ENCODE results near the gene SYT7. TPM values are rescaled to one million over a fixed set of nuclear protein-coding genes. Genes with fewer than 3 reads are reported as not detected.

The SYT7 gene
- total RNA-seq, 1 donor from 2014 or later: 4.8 TPM

DNA sequence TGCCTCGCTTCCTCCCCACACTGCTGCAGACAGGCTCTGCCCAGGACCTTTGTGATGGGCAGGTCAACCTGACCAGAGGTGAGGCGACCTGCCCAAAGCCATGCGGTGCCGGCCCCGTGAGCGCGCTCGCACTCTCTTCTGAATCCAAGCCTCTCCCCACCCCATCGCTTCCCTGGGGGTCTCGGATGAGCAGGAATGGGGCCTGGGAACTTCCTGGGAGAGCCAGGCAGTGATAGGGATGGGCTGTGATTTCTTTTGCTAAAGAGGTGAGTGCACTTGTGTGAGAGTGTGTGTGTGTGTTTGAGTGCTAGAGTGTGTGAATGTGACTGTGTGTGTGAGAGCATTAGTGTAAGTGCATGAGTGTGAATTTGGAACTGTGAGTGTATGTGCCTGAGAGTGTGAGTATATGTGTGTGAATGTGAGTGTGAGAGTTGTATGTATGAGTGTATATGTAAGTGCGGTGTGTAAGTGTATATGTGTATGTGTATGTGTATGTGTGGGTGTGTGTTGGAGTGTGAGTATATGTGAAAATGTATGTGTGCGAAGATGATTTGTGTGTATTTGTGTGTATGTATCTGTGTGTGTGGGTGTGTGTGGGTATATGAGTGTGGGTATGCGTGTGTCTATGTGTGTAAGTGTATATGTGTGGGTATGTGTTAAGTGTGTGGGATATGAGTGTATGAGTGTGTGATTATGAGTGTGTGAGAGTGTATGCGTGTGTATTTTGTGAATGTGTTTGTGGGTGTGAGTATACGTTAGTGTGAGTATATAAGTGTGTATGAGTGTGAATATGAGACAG is 84.1 kb downstream of the SYT7 start:
- Histone ChIP-seq H3K27ac (no peak overlapping the region), H3K36me3 (no peaks in the 10 kb centered on the region), H3K4me1 (no peaks in the 10 kb centered on the region), H3K27me3 (no peaks in the 10 kb centered on the region), H3K4me3 (no peak overlapping the region), H3K9me3 (no peaks in the 10 kb centered on the region)
- DNase-seq (no peak), ATAC-seq (no peak)
- TF ChIP-seq, protein P1, sequence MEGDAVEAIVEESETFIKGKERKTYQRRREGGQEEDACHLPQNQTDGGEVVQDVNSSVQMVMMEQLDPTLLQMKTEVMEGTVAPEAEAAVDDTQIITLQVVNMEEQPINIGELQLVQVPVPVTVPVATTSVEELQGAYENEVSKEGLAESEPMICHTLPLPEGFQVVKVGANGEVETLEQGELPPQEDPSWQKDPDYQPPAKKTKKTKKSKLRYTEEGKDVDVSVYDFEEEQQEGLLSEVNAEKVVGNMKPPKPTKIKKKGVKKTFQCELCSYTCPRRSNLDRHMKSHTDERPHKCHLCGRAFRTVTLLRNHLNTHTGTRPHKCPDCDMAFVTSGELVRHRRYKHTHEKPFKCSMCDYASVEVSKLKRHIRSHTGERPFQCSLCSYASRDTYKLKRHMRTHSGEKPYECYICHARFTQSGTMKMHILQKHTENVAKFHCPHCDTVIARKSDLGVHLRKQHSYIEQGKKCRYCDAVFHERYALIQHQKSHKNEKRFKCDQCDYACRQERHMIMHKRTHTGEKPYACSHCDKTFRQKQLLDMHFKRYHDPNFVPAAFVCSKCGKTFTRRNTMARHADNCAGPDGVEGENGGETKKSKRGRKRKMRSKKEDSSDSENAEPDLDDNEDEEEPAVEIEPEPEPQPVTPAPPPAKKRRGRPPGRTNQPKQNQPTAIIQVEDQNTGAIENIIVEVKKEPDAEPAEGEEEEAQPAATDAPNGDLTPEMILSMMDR (IDR thresholded peaks at IDR 0.05): no peak
- intact Hi-C loops (cut with DNase I): no loop called here

DNA sequence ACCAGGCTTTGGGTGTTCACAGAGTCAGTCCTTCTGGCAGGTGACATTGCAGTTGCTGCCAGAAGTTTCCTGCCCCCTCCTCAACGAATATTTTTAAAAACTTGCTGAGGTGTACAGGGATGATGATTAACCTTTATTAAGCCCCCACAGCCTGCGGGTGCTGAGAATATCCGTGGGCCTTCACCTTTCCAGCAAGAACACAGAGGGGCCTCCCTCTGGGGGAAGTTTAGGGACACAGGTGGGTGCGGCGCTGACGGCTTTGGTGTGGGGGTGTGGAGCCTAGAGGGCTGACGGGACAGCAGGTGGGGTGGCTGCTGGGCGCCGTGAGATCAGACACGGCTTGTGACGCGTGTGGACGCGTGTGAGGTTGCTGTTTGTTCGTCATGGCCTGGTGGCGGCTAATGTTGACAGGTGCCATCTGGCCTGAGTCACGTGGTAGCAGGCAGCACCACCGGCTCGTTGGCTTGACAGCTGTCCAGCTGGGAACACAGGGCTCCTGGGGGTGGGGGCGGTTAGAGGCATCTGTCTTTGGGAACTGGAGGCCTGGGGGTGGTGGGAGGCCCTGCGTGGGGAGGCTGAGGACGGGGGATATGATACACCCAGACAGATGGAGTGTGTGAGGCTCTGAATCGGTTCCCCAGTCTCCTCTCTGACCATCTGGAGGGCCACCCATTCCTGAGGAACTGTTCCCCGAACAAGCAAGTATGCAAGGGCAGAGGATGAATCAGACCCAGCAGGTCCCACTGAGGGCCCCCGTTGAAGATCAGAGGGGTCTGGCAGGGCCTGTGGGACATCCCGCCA is 84.9 kb downstream of the SYT7 start:
- TF ChIP-seq, protein P1 (IDR thresholded peaks at IDR 0.05): no peak
- H3K36me3 ChIP-seq: no peaks in the 10 kb centered on the region
- no peaks in the 10 kb centered on the region for H3K4me1 ChIP-seq
- intact Hi-C loops (cut with DNase I): no loop called here
- no peaks in the 10 kb centered on the region for H3K9me3 ChIP-seq
- no peak for ATAC-seq
- no peak overlapping the region for H3K27ac ChIP-seq
- no peak for DNase-seq
- no peaks in the 10 kb centered on the region for H3K27me3 ChIP-seq
- no peak overlapping the region for H3K4me3 ChIP-seq

DNA sequence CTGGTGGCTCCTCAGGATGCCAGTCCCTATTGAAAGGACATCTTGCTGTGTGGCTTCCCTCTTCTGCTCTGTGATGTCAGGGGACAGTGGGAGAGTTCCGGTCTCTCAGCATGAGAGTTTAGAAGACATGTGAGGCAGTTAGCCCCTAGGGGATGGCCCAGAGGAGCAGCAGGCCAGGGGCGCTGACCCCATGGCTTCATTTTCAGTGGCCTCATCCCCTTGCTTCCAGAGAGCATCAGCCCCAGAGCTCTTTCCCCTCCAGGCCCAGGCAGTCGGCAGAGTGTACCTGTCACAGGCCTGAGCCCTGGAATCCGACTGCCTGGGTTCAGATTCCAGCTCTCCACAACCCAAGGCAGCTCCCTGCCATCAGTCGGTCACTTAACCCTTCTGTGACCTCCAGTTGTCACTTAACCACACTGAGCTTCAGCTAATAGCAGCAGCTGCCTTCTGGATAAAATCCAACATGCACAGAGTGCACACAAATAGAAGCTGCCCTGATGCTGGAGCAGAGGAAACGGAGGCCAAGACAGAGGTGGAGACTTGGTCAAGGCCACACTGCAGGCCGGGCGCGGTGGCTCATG is 86.4 kb downstream of the SYT7 start:
- no peaks in the 10 kb centered on the region for H3K9me3 ChIP-seq

DNA sequence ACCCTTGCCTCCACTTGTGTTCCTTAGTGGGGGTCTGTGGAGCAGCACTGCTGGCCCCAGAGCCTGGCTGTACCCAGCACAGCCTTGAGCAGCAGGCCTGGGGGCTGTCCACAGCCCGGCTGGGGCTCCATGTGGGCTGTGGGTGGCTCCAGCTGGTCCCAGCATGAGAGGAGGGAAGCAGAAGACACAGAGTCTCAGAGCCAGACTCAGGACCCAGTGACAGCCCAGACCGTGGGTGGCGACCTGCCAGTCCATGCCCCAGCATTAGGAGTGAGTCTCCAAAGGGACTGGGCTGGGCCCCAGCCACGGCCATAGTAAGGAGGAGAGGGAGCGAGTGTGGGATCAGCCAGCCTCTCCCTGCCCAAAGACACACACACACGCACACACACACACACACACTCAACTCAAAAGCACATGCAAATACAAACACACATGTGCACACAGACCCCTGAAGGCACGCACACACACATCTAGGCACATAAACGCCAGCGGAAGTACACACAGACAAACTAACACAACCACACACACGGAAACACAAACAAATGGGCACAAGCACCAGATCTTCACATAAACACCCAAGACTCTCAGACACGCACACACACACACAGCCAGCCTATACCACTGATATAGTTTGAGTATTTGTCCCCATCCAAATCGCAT is 89.0 kb downstream of the SYT7 start:
- intact Hi-C loops (cut with DNase I): no loop called here
- DNase-seq: peak; percentile 48

More for the DNA sequence above, 86.4 kb downstream of the SYT7 start:
- Histone ChIP-seq H3K27ac (no peak overlapping the region), H3K27me3 (no peaks in the 10 kb centered on the region), H3K36me3 (no peaks in the 10 kb centered on the region), H3K4me1 (no peaks in the 10 kb centered on the region), H3K4me3 (no peak overlapping the region)
- DNase-seq (no peak), ATAC-seq (no peak)
- intact Hi-C loops (cut with DNase I): no loop called here
- TF ChIP-seq, protein P1 (IDR thresholded peaks at IDR 0.05): no peak

More for the DNA sequence above, 89.0 kb downstream of the SYT7 start:
- Histone ChIP-seq H3K36me3 (no peaks in the 10 kb centered on the region), H3K27me3 (no peaks in the 10 kb centered on the region), H3K9me3 (no peaks in the 10 kb centered on the region), H3K27ac (no peak overlapping the region), H3K4me1 (no peaks in the 10 kb centered on the region), H3K4me3 (no peak overlapping the region)
- TF ChIP-seq, protein P1 (IDR thresholded peaks at IDR 0.05): no peak
- ATAC-seq: no peak
